Endothelial cell of umbilical vein (primary cell): ENCODE measurements around the gene C4A. TPM values are rescaled to one million over a fixed set of nuclear protein-coding genes. Genes with fewer than 3 reads are reported as not detected.

Source experiments
- BruUV-seq: library from RNA; stranded (reverse); fragments of 400-500 nt; replicated peaks from 2 replicates; lab custom pipeline; 2021; lab: Mats Ljungman, UMichigan
- CTCF ChIA-PET: fragments of 300-600, 350-600 bp; sonication (Branson Sonifier 250); formaldehyde crosslinking; loops from one replicate; lab custom pipeline; 2021; ENCODE audit warnings: antibody characterized with exemption, inconsistent platforms; lab: Charles Lee
- POLR2A ChIA-PET: fragments of 300-600, 350-600 bp; sonication (Branson Sonifier 250); formaldehyde crosslinking; loops from one replicate; lab custom pipeline; 2021; ENCODE audit warnings: antibody characterized with exemption, inconsistent platforms; lab: Charles Lee
- DNase-seq: peaks from one replicate; pipeline ENCODE4 v3.0.0-alpha.2; 2011; ENCODE audit warnings: low read depth, low spot score
- FAIRE-seq: peaks from 2 replicates; lab custom pipeline; 2011; peaks lifted over from hg19 to GRCh38; lab: Jason Lieb, UNC
- H2AFZ ChIP-seq: 2 replicates; pipeline ENCODE4 v1.6.0; 2012; ENCODE audit warnings: low read depth, low read length, control low read depth, inconsistent platforms
- H3K27ac ChIP-seq: 2 replicates; pipeline ENCODE4 v1.5.1; 2011; ENCODE audit warnings: low read depth, mild to moderate bottlenecking, control low read depth, low read length, moderate library complexity; ENCODE audit not compliant: insufficient read depth
- H3K27me3 ChIP-seq, 2 experiments: 2 replicates each; pipeline versions ENCODE4 v1.6.0 to v1.6.1; 2011; ENCODE audit warnings: low read length in 2 of 2, mixed read lengths in 1 of 2; ENCODE audit not compliant: control insufficient read depth in 2 of 2, insufficient read depth in 2 of 2
- H3K36me3 ChIP-seq, 2 experiments: 2 replicates in 1 of 2; 3 replicates in 1 of 2; pipeline ENCODE4 v1.5.1; 2011; ENCODE audit warnings: low read length in 2 of 2, mild to moderate bottlenecking in 1 of 2, moderate library complexity in 1 of 2; ENCODE audit not compliant: control insufficient read depth in 2 of 2, insufficient read depth in 2 of 2; ENCODE audit errors: extremely low read depth in 1 of 2
- H3K4me1 ChIP-seq: 3 replicates; pipeline ENCODE4 v1.5.1; 2011; ENCODE audit warnings: mild to moderate bottlenecking, low read length; ENCODE audit not compliant: control insufficient read depth, insufficient read depth; ENCODE audit errors: extremely low read depth
- H3K4me2 ChIP-seq: 2 replicates; pipeline ENCODE4 v1.6.1; 2011; ENCODE audit warnings: low read length, control low read depth, mixed read lengths; ENCODE audit not compliant: insufficient read depth
- H3K4me3 ChIP-seq, 3 experiments: fragments of 200-600 bp in 1 of 3; sonication (generic), shearing (Covaris generic) in 1 of 3; replicated peaks in 1 of 3; 2 replicates each; pipeline ENCODE4 v1.5.1; 2011 to 2016; ENCODE audit warnings: control low read depth in 3 of 3, low read length in 3 of 3, mild to moderate bottlenecking in 2 of 3, inconsistent platforms in 1 of 3, low read depth in 1 of 3, moderate library complexity in 1 of 3; ENCODE audit not compliant: insufficient read depth in 1 of 3
- H3K79me2 ChIP-seq: 2 replicates; pipeline ENCODE4 v1.6.0; 2012; ENCODE audit warnings: low read length, inconsistent platforms; ENCODE audit not compliant: control insufficient read depth, insufficient read depth
- H3K9ac ChIP-seq: replicated peaks from 2 replicates; pipeline ENCODE3; 2011; ENCODE audit warnings: low read length, control low read depth; ENCODE audit not compliant: insufficient read depth; ENCODE audit errors: extremely low read depth
- H3K9me1 ChIP-seq: replicated peaks from 3 replicates; pipeline ENCODE4 v1.6.0; 2011; ENCODE audit warnings: mild to moderate bottlenecking, low read length; ENCODE audit not compliant: control insufficient read depth, insufficient read depth; ENCODE audit errors: extremely low read depth
- H3K9me3 ChIP-seq: replicated peaks from 2 replicates; pipeline ENCODE4 v1.5.1; 2012; ENCODE audit warnings: low read length, inconsistent platforms; ENCODE audit not compliant: control insufficient read depth, insufficient read depth
- H4K20me1 ChIP-seq: replicated peaks from 2 replicates; pipeline ENCODE3; 2011; ENCODE audit warnings: mild to moderate bottlenecking, low read length; ENCODE audit not compliant: control insufficient read depth, insufficient read depth; ENCODE audit errors: extremely low read depth
- CTCF ChIP-seq, 2 donors: IDR thresholded peaks; 1 replicate in 1 of 2; 2 replicates in 1 of 2; pipeline ENCODE4 v1.5.1; 2011; ENCODE audit warnings: low read length in 2 of 2, mild to moderate bottlenecking in 2 of 2, moderate library complexity in 2 of 2, control low read depth in 1 of 2, inconsistent platforms in 1 of 2, low read depth in 1 of 2; ENCODE audit not compliant: insufficient read depth in 1 of 2; ENCODE audit errors: extremely low read depth in 1 of 2
- EZH2 ChIP-seq: IDR thresholded peaks from 2 replicates; pipeline ENCODE4 v1.6.1; 2012; ENCODE audit warnings: borderline replicate concordance, low read depth, mild to moderate bottlenecking, moderate library complexity, low read length, inconsistent platforms; ENCODE audit not compliant: severe bottlenecking
- FOS ChIP-seq: IDR thresholded peaks from 2 replicates; pipeline ENCODE4 v1.6.1; 2011; ENCODE audit warnings: mild to moderate bottlenecking, low read length, moderate library complexity, borderline replicate concordance; ENCODE audit not compliant: insufficient read depth
- GATA2 ChIP-seq: IDR thresholded peaks from 2 replicates; pipeline ENCODE4 v1.7.0; 2011; ENCODE audit warnings: low read depth, mild to moderate bottlenecking, moderate library complexity, mixed read lengths, low read length; ENCODE audit not compliant: insufficient read length, insufficient read depth
- JUN ChIP-seq: IDR thresholded peaks from 2 replicates; pipeline ENCODE4 v1.6.1; 2011; ENCODE audit warnings: borderline replicate concordance, low read depth; ENCODE audit not compliant: insufficient read length, insufficient read depth
- MAX ChIP-seq: IDR thresholded peaks from 2 replicates; pipeline ENCODE4 v1.6.1; 2011; ENCODE audit not compliant: insufficient read depth, insufficient read length
- MYC ChIP-seq: IDR thresholded peaks from one replicate; pipeline ENCODE4 v1.6.1; 2011; ENCODE audit warnings: mild to moderate bottlenecking, low read depth, low read length
- POLR2A ChIP-seq: IDR thresholded peaks from 2 replicates; pipeline ENCODE4 v1.6.1; 2012; ENCODE audit warnings: low read depth, mild to moderate bottlenecking, control low read depth, low read length
- POLR2AphosphoS5 ChIP-seq: IDR thresholded peaks from 2 replicates; pipeline ENCODE4 v1.6.1; 2012; ENCODE audit warnings: low read depth, mild to moderate bottlenecking, control low read depth, low read length, moderate library complexity; ENCODE audit not compliant: insufficient read depth
- dilution Hi-C: fragments of 300-500 bp; cut with MboI; formaldehyde crosslinking; loops from one replicate; pipeline ENCODE4 v1.15.0; 2019; ENCODE audit warnings: low sequenced_read_pairs; ENCODE audit not compliant: extremely low pct_ligation_motif_present
- intact Hi-C: fragments of 100-400 bp; cut with micrococcal nuclease; formaldehyde crosslinking; loops from one replicate; pipeline ENCODE4 v1.10.0; 2022
- polyA plus RNA-seq, 4 experiments: library from polyadenylated mRNA; depleted of rRNA in 3 of 4; stranded (reverse) in 3 of 4; unstranded in 1 of 4; fragments of >200 nt; gene quantifications; 2 replicates each; pipeline versions ENCODE4 v1.2.1 to v1.2.3, GENCODE V29; 2011 to 2012; ENCODE audit warnings: missing spikeins in 1 of 4
- total RNA-seq: library from RNA; stranded (reverse); gene quantifications from 2 replicates; pipeline ENCODE4 v1.2.3, GENCODE V29; 2021

C4A gene
- total and polyA plus RNA-seq, 2 donors (not counting 3 experiments of a cell fraction or from before 2014, with no cell fraction given): 5.2 to 5.7 TPM

GRCh38 chr6:31977816-31978431, 3.9 kb upstream of the C4A start:
- FAIRE-seq: no peak
- CTCF ChIA-PET: no interaction called here
- dilution Hi-C loops: no loop called here

More at GRCh38 chr6:31977816-31978431, 3.9 kb upstream of the C4A start:
- no peaks in the 10 kb centered on the region for H3K9me1 ChIP-seq
- no peak overlapping the region for H3K4me3 ChIP-seq
- POLR2A ChIA-PET: no interaction called here
- no peaks in the 10 kb centered on the region for H3K27me3 ChIP-seq
- H3K79me2 ChIP-seq: peaks cover 9% of the 10 kb centered on the region
- no peak overlapping the region for H3K27ac ChIP-seq
- peaks cover 0 to 10% of the 10 kb centered on the region in 2 experiments for H3K36me3 ChIP-seq
- no TSS peak for BruUV-seq
- no peaks in the 10 kb centered on the region for H3K9me3 ChIP-seq
- no peaks in the 10 kb centered on the region for H4K20me1 ChIP-seq
- DNase-seq: no peak
- H3K4me1 ChIP-seq: peaks cover 5% of the 10 kb centered on the region
- no peak overlapping the region for H2AFZ ChIP-seq
- no peak overlapping the region for H3K4me2 ChIP-seq
- H3K9ac ChIP-seq: no peak overlapping the region
- TF ChIP-seq MYC (no peak), GATA2 (no peak), POLR2A (no peak), CTCF (IDR thresholded peaks at IDR 0.05; ENCODE audit: extremely low read depth in 1 of 2, insufficient read depth in 1 of 2, low read depth in 1 of 2, low read length in 2 of 2) (no peak), EZH2 (no peak), POLR2AphosphoS5 (no peak), JUN (no peak), MAX (no peak), FOS (no peak)
- intact Hi-C loops: no loop called here
